22Rv1 (cell line): ENCODE results near the gene TCF7L2.

Experiments
- ZFX ChIP-seq: fragments of 450-650 bp; IDR thresholded peaks from 2 replicates; pipeline ENCODE4 v1.6.1; 2017; ENCODE audit warnings: antibody characterized with exemption, borderline replicate concordance
- TF ChIP-seq, protein P1 (sequence below): fragments of 450-650 bp; IDR thresholded peaks from 2 replicates; pipeline ENCODE4 v1.5.1; 2017; ENCODE audit warnings: mild to moderate bottlenecking

DNA sequence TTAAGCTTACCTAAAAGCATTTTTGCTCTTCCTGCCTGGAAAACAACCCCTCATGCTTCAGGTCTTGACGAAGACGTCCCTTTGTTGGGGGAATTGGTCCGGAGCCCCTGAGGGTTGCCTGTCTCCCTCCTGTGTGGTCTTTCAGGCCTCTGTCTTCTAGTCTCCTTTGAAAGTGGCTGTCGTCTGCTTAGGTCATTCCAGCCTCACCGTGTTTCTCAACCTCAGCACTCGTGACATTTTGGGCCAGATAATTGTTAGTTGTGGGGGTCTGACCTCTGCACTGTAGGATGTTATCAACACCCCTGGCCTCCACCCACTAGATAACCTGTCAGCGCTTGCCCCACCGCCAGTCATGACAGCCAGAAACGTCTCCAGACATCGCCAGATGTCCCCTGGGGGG, 219.1 kb downstream of the TCF7L2 start:
- TF ChIP-seq, protein P1, sequence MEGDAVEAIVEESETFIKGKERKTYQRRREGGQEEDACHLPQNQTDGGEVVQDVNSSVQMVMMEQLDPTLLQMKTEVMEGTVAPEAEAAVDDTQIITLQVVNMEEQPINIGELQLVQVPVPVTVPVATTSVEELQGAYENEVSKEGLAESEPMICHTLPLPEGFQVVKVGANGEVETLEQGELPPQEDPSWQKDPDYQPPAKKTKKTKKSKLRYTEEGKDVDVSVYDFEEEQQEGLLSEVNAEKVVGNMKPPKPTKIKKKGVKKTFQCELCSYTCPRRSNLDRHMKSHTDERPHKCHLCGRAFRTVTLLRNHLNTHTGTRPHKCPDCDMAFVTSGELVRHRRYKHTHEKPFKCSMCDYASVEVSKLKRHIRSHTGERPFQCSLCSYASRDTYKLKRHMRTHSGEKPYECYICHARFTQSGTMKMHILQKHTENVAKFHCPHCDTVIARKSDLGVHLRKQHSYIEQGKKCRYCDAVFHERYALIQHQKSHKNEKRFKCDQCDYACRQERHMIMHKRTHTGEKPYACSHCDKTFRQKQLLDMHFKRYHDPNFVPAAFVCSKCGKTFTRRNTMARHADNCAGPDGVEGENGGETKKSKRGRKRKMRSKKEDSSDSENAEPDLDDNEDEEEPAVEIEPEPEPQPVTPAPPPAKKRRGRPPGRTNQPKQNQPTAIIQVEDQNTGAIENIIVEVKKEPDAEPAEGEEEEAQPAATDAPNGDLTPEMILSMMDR, result no peak
- no peak for TF ChIP-seq ZFX
